K562 (cell line): Measurements from ENCODE around the gene FKRP. TPM values are rescaled to one million over a fixed set of nuclear protein-coding genes. Genes with fewer than 3 reads are reported as not detected.

Source experiments
- ADNP ChIP-seq: fragments of 200-800 bp; sonication (Bioruptor generic); IDR thresholded peaks from 2 replicates; pipeline ENCODE4 v1.6.1; 2016; ENCODE audit warnings: missing genetic modification characterization, missing compliant biosample characterization
- CREM ChIP-seq: IDR thresholded peaks from 2 replicates; pipeline ENCODE4 v1.6.1; 2014; ENCODE audit warnings: antibody characterized with exemption, low read depth
- CTCFL ChIP-seq: IDR thresholded peaks from 2 replicates; pipeline ENCODE4 v1.6.1; 2011; ENCODE audit warnings: borderline replicate concordance, low read depth, mild to moderate bottlenecking, moderate library complexity, low read length; ENCODE audit not compliant: insufficient read depth, poor library complexity, severe bottlenecking
- ELF2 ChIP-seq: fragments of 250-450 bp; sonication (Bioruptor Pico); IDR thresholded peaks from 2 replicates; pipeline ENCODE4 v1.5.0; 2021; ENCODE audit warnings: mild to moderate bottlenecking
- EP400 ChIP-seq: fragments of 450-650 bp; IDR thresholded peaks from 2 replicates; pipeline ENCODE4 v1.6.1; 2017; ENCODE audit warnings: antibody characterized with exemption, mild to moderate bottlenecking, moderate library complexity
- KAT2B ChIP-seq: IDR thresholded peaks from one replicate; pipeline ENCODE4 v1.6.1; 2012; ENCODE audit warnings: low read depth, mild to moderate bottlenecking, control low read depth, inconsistent platforms, low read length, moderate library complexity
- MAFG ChIP-seq: fragments of 450-650 bp; conservative IDR thresholded peaks from 2 replicates; pipeline ENCODE4 v1.6.1; 2016; ENCODE audit warnings: missing genetic modification characterization, missing compliant biosample characterization
- MAX ChIP-seq: sonication (generic); formaldehyde crosslinking; IDR thresholded peaks from 2 replicates; pipeline ENCODE4 v1.9.0; 2022; ENCODE audit warnings: mild to moderate bottlenecking, missing genetic modification reagents
- MYBL2 ChIP-seq, 2 experiments: fragments of 450-650 bp in 1 of 2; sonication (generic) in 1 of 2; formaldehyde crosslinking in 1 of 2; IDR thresholded peaks; 2 replicates each; pipeline versions ENCODE4 v1.6.1 to v1.8.1; 2017 to 2022; ENCODE audit warnings: borderline replicate concordance in 1 of 2, inconsistent platforms in 1 of 2, low read depth in 1 of 2, mild to moderate bottlenecking in 1 of 2, missing genetic modification reagents in 1 of 2, moderate library complexity in 1 of 2
- NCOA4 ChIP-seq: fragments of 450-650 bp; IDR thresholded peaks from 2 replicates; pipeline ENCODE4 v1.6.1; 2018; ENCODE audit warnings: mild to moderate bottlenecking; ENCODE audit not compliant: partially characterized antibody
- PHF20 ChIP-seq: fragments of 450-650 bp; IDR thresholded peaks from 2 replicates; pipeline ENCODE4 v1.6.1; 2018; ENCODE audit not compliant: partially characterized antibody
- POU5F1 ChIP-seq: fragments of 150-350 bp; IDR thresholded peaks from 2 replicates; pipeline ENCODE4 v1.6.1; 2014; ENCODE audit warnings: borderline replicate concordance, low read length, low read depth, mild to moderate bottlenecking; ENCODE audit not compliant: partially characterized antibody
- SMARCA4 ChIP-seq: fragments of 450-650 bp; IDR thresholded peaks from 2 replicates; pipeline ENCODE4 v1.6.1; 2016
- TAF9B ChIP-seq: fragments of 450-650 bp; IDR thresholded peaks from 2 replicates; pipeline ENCODE4 v1.6.1; 2018; ENCODE audit warnings: mild to moderate bottlenecking; ENCODE audit not compliant: partially characterized antibody
- TBL1XR1 ChIP-seq, 2 experiments: IDR thresholded peaks; 2 replicates each; pipeline ENCODE4 v1.6.1; 2012; ENCODE audit warnings: improper control_type of control experiment in 2 of 2, low read length in 2 of 2, mild to moderate bottlenecking in 1 of 2
- VEZF1 ChIP-seq: fragments of 200-800 bp; sonication (Bioruptor generic); IDR thresholded peaks from 2 replicates; pipeline ENCODE4 v1.6.1; 2017; ENCODE audit warnings: missing genetic modification characterization, missing compliant biosample characterization
- WHSC1 ChIP-seq: IDR thresholded peaks from one replicate; pipeline ENCODE4 v1.6.1; 2012; ENCODE audit warnings: low read length, control low read depth, inconsistent platforms
- ZBED1 ChIP-seq: IDR thresholded peaks from 2 replicates; pipeline ENCODE4 v1.6.1; 2014
- ZBTB9 ChIP-seq: fragments of 450-650 bp; formaldehyde crosslinking; IDR thresholded peaks from 2 replicates; pipeline ENCODE4 v1.4.0; 2020; ENCODE audit warnings: mild to moderate bottlenecking, moderate library complexity
- ZNF121 ChIP-seq: sonication (generic); formaldehyde crosslinking; conservative IDR thresholded peaks from 2 replicates; pipeline ENCODE4 v1.8.0; 2022; ENCODE audit warnings: missing genetic modification reagents
- ZNF140 ChIP-seq: fragments of 250-450 bp; sonication (Bioruptor Pico); IDR thresholded peaks from 2 replicates; pipeline ENCODE4 v1.8.0; 2021; ENCODE audit warnings: moderate library complexity, mild to moderate bottlenecking, inconsistent platforms
- ZNF384 ChIP-seq: IDR thresholded peaks from 2 replicates; pipeline ENCODE4 v1.6.1; 2012; ENCODE audit warnings: low read depth, low read length, improper control_type of control experiment
- ZNF507 ChIP-seq: conservative IDR thresholded peaks from 2 replicates; pipeline ENCODE4 v1.6.1; 2017; ENCODE audit warnings: missing genetic modification characterization, missing compliant biosample characterization
- ZNF764 ChIP-seq: fragments of 250-450 bp; sonication (Bioruptor Pico); IDR thresholded peaks from 2 replicates; pipeline ENCODE4 v1.4.0; 2020; ENCODE audit warnings: low read depth, mild to moderate bottlenecking, moderate library complexity
- polyA plus RNA-seq, 8 experiments: library from polyadenylated mRNA; depleted of rRNA in 4 of 8; stranded (reverse) in 5 of 8; unstranded in 3 of 8; fragments of >200 nt; fragmentation: Nextera tagmentation in 2 of 8; fragmentation: Illumina TruSeq in 1 of 8; extraction: Ambion mirVana in 2 of 8; extraction: Trizol in 1 of 8; gene quantifications; 2 replicates each; pipeline versions ENCODE4 v1.2.1 to v1.2.3, GENCODE V29; 2011 to 2014; ENCODE audit warnings: inconsistent platforms in 1 of 8, missing spikeins in 1 of 8
- total RNA-seq, 7 experiments: library from RNA; depleted of rRNA in 6 of 7; stranded (reverse); fragments of >200 nt in 6 of 7; fragmentation: Illumina TruSeq in 2 of 7; extraction: Trizol in 2 of 7; gene quantifications; 2 replicates each; pipeline versions ENCODE4 v1.2.1 to v1.2.3, GENCODE V29; 2011 to 2021; ENCODE audit warnings: low replicate concordance in 1 of 7

FKRP gene
- total and polyA plus RNA-seq, 9 of the 15 experiments (the other 6 are each of a cell fraction or from before 2014, with no cell fraction given): 0.68 to 16.1 (median 6.5) TPM

GRCh38 chr19:46736531-46737297 lies 9.1 kb upstream of the FKRP start (continued):
- TF ChIP-seq NCOA4 (no peak), ZNF384 (peak; percentile 81), ADNP (no peak), VEZF1 (CRISPR knock-in tag) (peak; percentile 87), ELF2 (CRISPR knock-in tag) (no peak), PHF20 (no peak), MAX (CRISPR knock-in tag) (peak; percentile 36; the same call in 1 of the 2 replicates), CREM (peak; percentile 78), WHSC1 (no peak), MAFG (tag) (no peak), ZNF507 (no peak), ZNF121 (CRISPR knock-in tag) (no peak), POU5F1 (no peak), MYBL2 (IDR thresholded peaks at IDR 0.05; ENCODE audit: low read depth) (no peak), MYBL2 (CRISPR knock-in tag; IDR thresholded peaks at IDR 0.05; ENCODE audit: borderline replicate concordance) (no peak), ZNF140 (CRISPR knock-in tag) (no peak), KAT2B (no peak), SMARCA4 (peak; percentile 33; the same call in 1 of the 2 replicates), ZBTB9 (CRISPR knock-in tag) (no peak), TBL1XR1 (IDR thresholded peaks at IDR 0.05; ENCODE audit: low read length in 2 of 2) (no peak), CTCFL (no peak), ZBED1 (no peak), TAF9B (no peak), ZNF764 (CRISPR knock-in tag) (no peak), EP400 (0 out of 2 replicates have a peak, but pooled peaks have one; percentile 42)
